Measurements from ENCODE around the gene EEFSEC. TPM values are rescaled to one million over a fixed set of nuclear protein-coding genes. Genes with fewer than 3 reads are reported as not detected.

EEFSEC gene
- total RNA-seq, 2 donors from 2014 or later, result 3.4 to 20.3 TPM

- no peaks in the 10 kb centered on the region for H3K9me3 Mint-ChIP-seq
- ATAC-seq, result no peak
- H3K27ac Mint-ChIP-seq, result no peak overlapping the region
- H3K36me3 Mint-ChIP-seq, result no peaks in the 10 kb centered on the region
- DNase-seq (ENCODE audit: low spot score in 2 of 2), result no peak
Measured at GRCh38 chr3:128421439-128421836, 268.2 kb downstream of the EEFSEC start.

- H3K27ac Mint-ChIP-seq, result no peak overlapping the region
- ATAC-seq, result no peak
- H3K36me3 Mint-ChIP-seq, result no peaks in the 10 kb centered on the region
- no peak for DNase-seq (ENCODE audit: low spot score in 2 of 2)
- no peaks in the 10 kb centered on the region for H3K9me3 Mint-ChIP-seq
Measured at GRCh38 chr3:128421966-128422365, 268.7 kb downstream of the EEFSEC start.

DNA sequence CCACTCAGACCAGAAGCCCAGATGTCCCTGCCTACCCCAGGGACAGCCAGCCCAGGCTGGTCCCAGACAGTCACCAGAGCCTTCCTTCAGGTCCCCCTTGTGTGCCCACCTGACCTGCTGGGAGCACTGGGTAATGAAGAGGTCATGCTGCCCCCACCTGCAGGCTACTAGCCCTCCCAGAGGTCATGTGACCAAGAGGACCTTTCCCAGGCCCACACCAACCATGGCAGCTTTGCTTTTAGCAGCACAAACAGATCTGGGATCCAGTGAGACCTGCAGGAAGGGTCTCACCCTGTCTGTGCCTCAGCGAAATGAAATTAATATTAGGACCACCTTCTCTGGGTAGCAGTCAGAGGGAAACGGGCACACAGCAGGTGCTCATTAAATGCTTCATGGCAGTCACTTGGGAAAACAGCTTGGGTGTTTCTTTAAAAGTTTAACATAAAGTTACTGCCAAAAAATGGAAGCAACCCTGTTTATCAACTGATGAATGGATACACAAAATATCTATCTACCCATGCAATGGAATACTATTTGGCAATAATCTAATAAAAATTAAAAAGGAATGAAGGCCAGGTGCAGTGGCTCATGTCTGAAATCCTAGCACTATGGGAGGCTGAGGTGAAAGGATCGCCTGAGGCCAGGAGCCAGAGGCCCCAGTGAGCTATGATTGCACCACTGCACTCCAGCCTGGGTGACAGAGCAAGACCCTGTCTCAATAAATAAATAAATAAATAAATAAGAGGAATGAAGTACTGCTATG is 269.7 kb downstream of the EEFSEC start:
- Mint-ChIP-seq H3K27ac (no peak overlapping the region), H3K9me3 (no peaks in the 10 kb centered on the region), H3K36me3 (no peaks in the 10 kb centered on the region)
- DNase-seq (ENCODE audit: low spot score in 2 of 2), result no peak
- ATAC-seq, result no peak

DNA sequence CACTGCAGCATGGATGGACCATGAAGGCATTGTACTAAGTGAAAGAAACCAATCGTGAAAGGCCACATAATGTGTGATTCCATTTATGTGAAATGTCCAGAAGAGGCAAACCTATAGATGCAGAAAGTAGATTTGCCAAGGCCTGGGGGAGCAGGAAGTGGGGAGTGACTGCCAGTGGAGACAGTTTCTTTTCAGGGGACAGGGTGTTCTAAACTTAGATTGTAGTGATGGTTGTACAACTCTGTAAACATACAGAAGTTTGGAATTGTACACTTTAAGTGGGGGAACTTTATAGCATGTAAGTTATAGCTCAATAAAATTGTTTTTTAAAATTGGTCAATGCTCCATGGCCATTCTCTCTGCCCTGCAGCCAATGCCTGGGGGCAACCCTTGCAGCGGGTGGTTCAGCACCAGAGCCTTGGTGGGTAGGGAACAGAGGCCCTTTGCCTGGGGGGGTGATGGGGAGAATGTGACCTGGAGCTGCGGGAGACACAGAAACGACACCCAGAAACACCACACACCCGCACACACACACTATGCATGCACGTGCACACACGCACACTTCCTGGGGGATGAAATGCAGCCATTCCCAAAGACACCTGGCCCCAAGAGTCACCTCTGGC is 270.4 kb downstream of the EEFSEC start:
- no peak for ATAC-seq
- Mint-ChIP-seq H3K9me3 (no peaks in the 10 kb centered on the region), H3K36me3 (no peaks in the 10 kb centered on the region), H3K27ac (no peak overlapping the region)
- no peak for DNase-seq (ENCODE audit: low spot score in 2 of 2)

- ATAC-seq (no peak), DNase-seq (ENCODE audit: low spot score in 2 of 2) (no peak)
- H3K9me3 Mint-ChIP-seq, result no peaks in the 10 kb centered on the region
- H3K36me3 Mint-ChIP-seq, result no peaks in the 10 kb centered on the region
- no peak overlapping the region for H3K27ac Mint-ChIP-seq
Measured at GRCh38 chr3:128424508-128425069, 271.3 kb downstream of the EEFSEC start.

GRCh38 chr3:128425142-128425845 is 272.0 kb downstream of the EEFSEC start:
- Mint-ChIP-seq H3K27ac (no peak overlapping the region), H3K9me3 (no peaks in the 10 kb centered on the region), H3K36me3 (no peaks in the 10 kb centered on the region)
- ATAC-seq, result no peak
- DNase-seq (ENCODE audit: low spot score in 2 of 2), result no peak

GRCh38 chr3:128425846-128426127 is 272.5 kb downstream of the EEFSEC start:
- H3K9me3 Mint-ChIP-seq, result no peaks in the 10 kb centered on the region
- no peaks in the 10 kb centered on the region for H3K36me3 Mint-ChIP-seq
- ATAC-seq (no peak), DNase-seq (ENCODE audit: low spot score in 2 of 2) (no peak)
- no peak overlapping the region for H3K27ac Mint-ChIP-seq

DNA sequence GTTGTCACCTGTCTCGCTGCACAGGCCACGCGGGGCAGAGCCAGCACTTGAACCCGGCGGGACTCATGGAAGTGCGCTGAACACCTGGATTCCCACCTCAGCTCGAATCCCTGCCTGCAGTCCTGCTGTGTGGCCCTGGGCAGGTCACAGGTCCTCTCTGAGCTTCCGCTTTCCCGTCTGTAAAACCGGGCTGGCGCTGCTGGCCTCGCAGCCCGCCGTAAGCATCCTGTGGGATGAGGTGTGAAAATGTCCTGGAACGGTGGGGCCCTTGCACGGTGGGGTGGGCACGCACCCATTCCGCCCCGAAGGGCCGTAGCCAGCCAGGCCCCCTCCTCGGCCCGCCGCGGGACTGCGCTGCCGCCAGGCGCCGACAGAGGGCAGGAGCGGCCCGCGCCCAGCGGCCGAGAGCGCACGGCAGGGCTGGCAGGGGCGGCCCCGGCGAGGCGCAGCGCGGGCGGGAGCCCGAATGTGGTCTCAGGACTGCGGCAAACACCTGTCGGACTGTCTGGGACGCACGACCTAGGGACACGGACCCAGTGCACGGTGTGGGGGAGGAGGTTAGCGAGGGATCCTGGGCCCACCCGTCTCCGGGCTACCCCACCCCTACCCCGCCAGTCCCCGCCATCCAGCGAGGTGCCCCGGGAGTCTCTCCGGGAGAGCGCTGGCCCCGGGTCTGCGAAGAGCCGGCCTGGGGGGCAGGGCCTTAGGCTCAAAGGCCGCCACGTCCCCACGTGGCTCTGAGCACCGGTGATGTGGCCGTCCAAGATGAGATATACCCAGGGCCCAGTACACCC is 273.0 kb downstream of the EEFSEC start:
- Mint-ChIP-seq H3K27ac (no peak overlapping the region), H3K9me3 (no peaks in the 10 kb centered on the region), H3K36me3 (no peaks in the 10 kb centered on the region)
- ATAC-seq (peak; percentile 88 to 92), DNase-seq (ENCODE audit: low spot score in 2 of 2) (peak; percentile 78 to 84)

DNA sequence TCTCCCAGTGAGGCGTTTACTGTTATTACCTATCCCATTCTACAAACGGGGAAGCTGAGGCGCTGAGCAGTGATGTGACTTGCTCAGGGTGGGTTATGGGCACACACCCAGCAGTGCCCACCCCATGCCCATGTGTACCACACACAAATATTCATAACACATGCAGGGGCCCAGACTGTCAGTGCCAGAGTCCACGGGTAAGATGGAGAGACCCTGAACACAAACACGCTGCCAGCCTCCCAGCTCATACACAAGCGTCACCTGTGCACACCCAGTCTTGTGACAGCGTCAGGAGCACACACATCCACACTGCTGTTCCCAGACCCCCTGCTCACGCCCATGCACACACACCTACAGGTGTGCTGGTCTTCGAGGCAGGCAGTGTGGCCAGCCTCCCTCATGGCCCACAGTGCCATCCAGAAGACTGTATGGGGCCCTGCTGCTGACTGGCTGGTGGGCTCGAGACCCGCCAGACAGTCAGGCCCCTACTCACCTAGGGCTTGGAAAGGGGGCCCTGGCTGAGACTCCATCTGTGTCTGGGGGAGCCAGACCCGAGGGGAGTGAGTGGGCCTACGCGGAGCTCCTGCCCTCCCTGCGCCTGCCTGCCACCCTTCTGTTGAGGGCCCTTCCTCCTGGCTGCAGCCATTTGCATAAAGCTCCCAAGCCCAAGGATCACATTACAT is 274.0 kb downstream of the EEFSEC start:
- H3K36me3 Mint-ChIP-seq, result peaks cover 0 to 7% of the 10 kb centered on the region in 2 donors
- no peaks in the 10 kb centered on the region for H3K9me3 Mint-ChIP-seq
- ATAC-seq (no peak), DNase-seq (ENCODE audit: low spot score in 2 of 2) (no peak)
- no peak overlapping the region for H3K27ac Mint-ChIP-seq

GRCh38 chr3:128427872-128428822 is 274.9 kb downstream of the EEFSEC start:
- no peaks in the 10 kb centered on the region for H3K9me3 Mint-ChIP-seq
- no peak for DNase-seq (ENCODE audit: low spot score in 2 of 2)
- H3K27ac Mint-ChIP-seq, result no peak overlapping the region

DNA sequence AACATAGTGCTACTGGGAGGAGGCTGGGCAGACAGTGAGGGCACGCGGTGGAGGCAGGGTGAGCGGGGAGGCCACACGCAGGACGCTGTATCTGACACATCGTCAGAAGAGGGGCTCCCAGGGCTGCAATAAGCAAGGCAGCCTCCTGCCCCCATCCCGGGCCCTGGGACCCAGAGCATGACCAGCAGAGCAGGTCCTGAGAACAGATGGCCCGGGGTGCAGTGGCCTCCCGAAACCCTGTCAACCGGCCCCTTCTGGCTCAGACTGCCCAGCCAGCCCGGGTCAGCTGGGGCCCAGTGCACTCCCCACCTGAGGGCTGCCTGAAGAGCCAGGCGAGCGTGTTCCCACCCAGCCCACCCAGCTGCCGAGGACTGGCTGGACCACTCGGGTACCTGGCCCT is 276.0 kb downstream of the EEFSEC start:
- H3K9me3 Mint-ChIP-seq, result no peaks in the 10 kb centered on the region

More at GRCh38 chr3:128427872-128428822, 274.9 kb downstream of the EEFSEC start:
- H3K36me3 Mint-ChIP-seq, result peaks cover 0 to 7% of the 10 kb centered on the region in 2 donors
- ATAC-seq, result no peak

DNA sequence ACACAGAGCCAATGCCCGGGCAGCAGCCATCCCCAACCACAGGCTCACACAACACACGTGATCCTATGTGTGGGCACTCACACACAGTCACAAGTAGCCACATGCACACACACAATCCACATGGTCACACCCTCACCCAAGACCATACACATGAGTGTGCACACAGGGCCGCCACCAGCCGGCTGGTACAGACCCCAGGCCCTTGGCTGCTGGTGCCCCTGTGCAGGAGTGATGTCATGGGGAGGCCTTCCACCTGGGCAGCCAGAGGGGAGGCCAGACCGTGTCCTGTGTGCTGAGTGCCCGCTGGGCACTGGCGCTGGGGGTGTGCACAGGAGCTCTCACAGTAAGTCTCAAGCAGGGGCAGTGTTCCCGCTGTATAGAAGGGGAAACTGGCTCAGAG is 276.5 kb downstream of the EEFSEC start:
- H3K9me3 Mint-ChIP-seq, result no peaks in the 10 kb centered on the region
- ATAC-seq (no peak), DNase-seq (ENCODE audit: low spot score in 2 of 2) (no peak)
- peaks cover 0 to 7% of the 10 kb centered on the region in 2 donors for H3K36me3 Mint-ChIP-seq
- no peak overlapping the region for H3K27ac Mint-ChIP-seq

More for the DNA sequence above, 276.0 kb downstream of the EEFSEC start:
- ATAC-seq (no peak), DNase-seq (ENCODE audit: low spot score in 2 of 2) (no peak)
- H3K36me3 Mint-ChIP-seq, result peaks cover 0 to 7% of the 10 kb centered on the region in 2 donors
- no peak overlapping the region for H3K27ac Mint-ChIP-seq

DNA sequence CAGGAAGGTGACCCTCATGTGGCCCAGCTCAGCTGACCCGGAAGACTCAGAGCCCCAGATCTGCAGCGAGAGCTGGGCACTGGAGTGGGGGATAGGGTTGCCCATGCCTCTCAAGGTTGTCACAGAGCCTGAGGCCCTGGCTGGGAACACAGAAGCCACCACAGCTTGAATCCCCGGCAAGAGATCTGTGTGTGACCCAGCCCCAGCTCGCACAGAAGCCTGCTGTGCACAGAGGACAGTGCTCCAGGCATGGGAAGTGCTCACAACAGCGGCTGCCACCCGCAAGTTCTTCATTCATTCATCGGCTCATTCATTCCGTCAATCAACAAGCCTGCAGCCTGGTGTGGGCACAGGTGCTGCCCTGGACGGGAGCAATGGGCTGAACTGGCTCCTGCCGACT is 277.0 kb downstream of the EEFSEC start:
- no peak for DNase-seq (ENCODE audit: low spot score in 2 of 2)
- Mint-ChIP-seq H3K36me3 (peaks cover 0 to 7% of the 10 kb centered on the region in 2 donors), H3K9me3 (no peaks in the 10 kb centered on the region), H3K27ac (no peak overlapping the region)
- no peak for ATAC-seq

GRCh38 chr3:128430731-128431130 is 277.4 kb downstream of the EEFSEC start:
- no peak for ATAC-seq
- no peak for DNase-seq (ENCODE audit: low spot score in 2 of 2)
- H3K27ac Mint-ChIP-seq, result no peak overlapping the region
- peaks cover 0 to 7% of the 10 kb centered on the region in 2 donors for H3K36me3 Mint-ChIP-seq
- no peaks in the 10 kb centered on the region for H3K9me3 Mint-ChIP-seq

GRCh38 chr3:128431803-128432300 is 278.6 kb downstream of the EEFSEC start:
- no peaks in the 10 kb centered on the region for H3K9me3 Mint-ChIP-seq
- DNase-seq (ENCODE audit: low spot score in 2 of 2), result no peak
- H3K27ac Mint-ChIP-seq, result peak overlapping the region in 1 of 2 donors; percentile 11
- H3K36me3 Mint-ChIP-seq, result peaks cover 0 to 7% of the 10 kb centered on the region in 2 donors
- no peak for ATAC-seq

All from activated naive CD4-positive, alpha-beta T cell treated with anti-CD3 and anti-CD28 coated beads, Interleukin-2, amount 50 U/mL, for 72 hours (primary cell).